Spleen (tissue), 7 donors: ENCODE data around the gene BOD1L2.

ENCODE experiments used
- POLR2A ChIP-seq, 3 donors: fragments of 450-650 bp; IDR thresholded peaks; one replicate each; pipeline ENCODE4 v1.5.1; 2017; ENCODE audit warnings: antibody characterized with exemption in 3 of 3, mild to moderate bottlenecking in 1 of 3
- TF ChIP-seq, protein P1 (sequence below), 11 experiments: fragments of 200-600 bp in 7 of 11; fragments of 450-650 bp in 4 of 11; sonication (generic) in 4 of 11; IDR thresholded peaks in 8 of 11; conservative IDR thresholded peaks in 3 of 11; 1 replicate in 7 of 11; 2 replicates in 4 of 11; pipeline versions ENCODE4 v1.4.0 to v1.8.0; 2016 to 2021; ENCODE audit warnings: antibody characterized with exemption in 11 of 11, inconsistent platforms in 4 of 11, mild to moderate bottlenecking in 1 of 11
- donor health status: DM: no; HTN: no; CAD: no; lungs with moderate emphysema.
- donor health status: DM: no; HTN: no; CAD: no.
- donor health status: DM: no; HTN: no; CAD: no.

DNA sequence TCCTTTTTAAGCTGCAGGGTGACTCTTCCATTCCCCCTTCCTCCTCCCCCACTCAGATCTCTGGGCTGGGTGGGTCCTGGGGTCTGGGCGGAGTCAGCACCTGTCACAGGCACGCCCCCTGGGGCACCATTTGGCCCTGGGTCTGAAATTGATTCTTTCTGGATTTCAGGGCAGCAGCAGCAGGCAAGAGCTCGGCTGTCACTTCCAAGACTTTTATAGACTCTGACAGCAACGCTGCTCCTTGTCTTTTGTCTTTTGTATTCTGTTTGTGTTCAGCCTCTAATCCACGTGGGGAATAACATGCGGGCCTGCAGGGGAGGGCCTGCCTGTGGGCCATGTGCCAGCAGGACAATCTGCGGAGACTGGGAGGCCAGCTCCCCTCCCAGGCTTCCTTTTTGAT is 3.9 kb downstream of the BOD1L2 start:
- TF ChIP-seq, protein P1, sequence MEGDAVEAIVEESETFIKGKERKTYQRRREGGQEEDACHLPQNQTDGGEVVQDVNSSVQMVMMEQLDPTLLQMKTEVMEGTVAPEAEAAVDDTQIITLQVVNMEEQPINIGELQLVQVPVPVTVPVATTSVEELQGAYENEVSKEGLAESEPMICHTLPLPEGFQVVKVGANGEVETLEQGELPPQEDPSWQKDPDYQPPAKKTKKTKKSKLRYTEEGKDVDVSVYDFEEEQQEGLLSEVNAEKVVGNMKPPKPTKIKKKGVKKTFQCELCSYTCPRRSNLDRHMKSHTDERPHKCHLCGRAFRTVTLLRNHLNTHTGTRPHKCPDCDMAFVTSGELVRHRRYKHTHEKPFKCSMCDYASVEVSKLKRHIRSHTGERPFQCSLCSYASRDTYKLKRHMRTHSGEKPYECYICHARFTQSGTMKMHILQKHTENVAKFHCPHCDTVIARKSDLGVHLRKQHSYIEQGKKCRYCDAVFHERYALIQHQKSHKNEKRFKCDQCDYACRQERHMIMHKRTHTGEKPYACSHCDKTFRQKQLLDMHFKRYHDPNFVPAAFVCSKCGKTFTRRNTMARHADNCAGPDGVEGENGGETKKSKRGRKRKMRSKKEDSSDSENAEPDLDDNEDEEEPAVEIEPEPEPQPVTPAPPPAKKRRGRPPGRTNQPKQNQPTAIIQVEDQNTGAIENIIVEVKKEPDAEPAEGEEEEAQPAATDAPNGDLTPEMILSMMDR (IDR thresholded peaks at IDR 0.05 in 8 of 11, conservative IDR thresholded peaks at IDR 0.05 in 3 of 11), result no peak
- no peak for TF ChIP-seq POLR2A (IDR thresholded peaks at IDR 0.05)
